Prostate gland (tissue), 2 donors: ENCODE results near the gene OR10C1. TPM values are rescaled to one million over a fixed set of nuclear protein-coding genes. Genes with fewer than 3 reads are reported as not detected.
"Not testable (repeated sequence)": the region's sequence is repeated elsewhere in the genome, so short reads cannot be mapped to it uniquely, and the experiment has no call there.

Experiments used
- DNase-seq: peaks from one replicate; pipeline ENCODE4 v3.0.0-alpha.2; 2019; ENCODE audit warnings: low spot score
- H3K27ac ChIP-seq, 2 donors: fragments of 200-600 bp; sonication (generic); 2 replicates each; pipeline ENCODE4 v1.5.1; 2017 to 2019
- H3K27me3 ChIP-seq: fragments of 200-600 bp; sonication (generic); replicated peaks from 2 replicates; pipeline ENCODE4 v1.5.1; 2019; ENCODE audit not compliant: insufficient read depth
- H3K36me3 ChIP-seq, 2 donors: fragments of 200-600 bp; sonication (generic); 1 replicate in 1 of 2; 2 replicates in 1 of 2; pipeline versions ENCODE4 v1.5.1 to v1.8.1; 2017 to 2019
- H3K4me1 ChIP-seq: fragments of 200-600 bp; sonication (generic); replicated peaks from 2 replicates; pipeline ENCODE4 v1.5.1; 2019
- H3K4me3 ChIP-seq, 2 donors: fragments of 200-600 bp; sonication (generic); 2 replicates each; pipeline ENCODE4 v1.5.1; 2017 to 2019
- H3K9me3 ChIP-seq: fragments of 200-600 bp; sonication (generic); 2 replicates; pipeline ENCODE4 v1.5.1; 2017
- CTCF ChIP-seq, 4 experiments: fragments of 200-600 bp in 2 of 4; fragments of 450-650 bp in 2 of 4; sonication (generic) in 2 of 4; IDR thresholded peaks; 1 replicate in 3 of 4; 2 replicates in 1 of 4; pipeline ENCODE4 v1.5.1; 2016 to 2019; ENCODE audit warnings: antibody characterized with exemption in 4 of 4, mild to moderate bottlenecking in 2 of 4, moderate library complexity in 2 of 4
- POLR2A ChIP-seq: fragments of 450-650 bp; IDR thresholded peaks from one replicate; pipeline ENCODE4 v1.6.1; 2016; ENCODE audit warnings: antibody characterized with exemption, mild to moderate bottlenecking
- POLR2AphosphoS5 ChIP-seq: sonication (generic); formaldehyde crosslinking; IDR thresholded peaks from one replicate; pipeline ENCODE4 v1.6.1; 2017; ENCODE audit warnings: antibody characterized with exemption
- WGBS: methylation state at CpG from one replicate; pipeline ENCODE4 v1.1.5; 2018; 5-methylcytosine and 5-hydroxymethylcytosine counted together
- intact Hi-C: fragments of 100-400 bp; cut with DNase I; formaldehyde crosslinking; loops from one replicate; pipeline ENCODE4 v1.14.2; 2022
- total RNA-seq, 2 donors: library from RNA; depleted of rRNA; stranded (reverse); fragments of >200 nt; gene quantifications; one replicate each; pipeline ENCODE4 v1.1.0, GENCODE V29; 2016

The OR10C1 gene
- total RNA-seq, 2 donors from 2014 or later: not detected

GRCh38 chr6:29442719-29443118 lies 3.6 kb downstream of the OR10C1 start:
- Histone ChIP-seq H3K4me1 (no peaks in the 10 kb centered on the region), H3K9me3 (no peaks in the 10 kb centered on the region), H3K27me3 (no peaks in the 10 kb centered on the region), H3K27ac (no peak overlapping the region), H3K4me3 (no peak overlapping the region), H3K36me3 (no peaks in the 10 kb centered on the region)
- DNase-seq: no peak
- TF ChIP-seq POLR2AphosphoS5: no peak
- no peak for TF ChIP-seq CTCF (IDR thresholded peaks at IDR 0.05)
- TF ChIP-seq POLR2A: no peak
- WGBS: 96% methylated on average over 1 of the region's 1 CpG
- intact Hi-C loops: no loop called here

- H3K27ac ChIP-seq, H3K27me3 ChIP-seq, intact Hi-C loops, H3K36me3 ChIP-seq, H3K9me3 ChIP-seq, H3K4me3 ChIP-seq, H3K4me1 ChIP-seq, DNase-seq: not testable (repeated sequence)
- WGBS: 88% methylated on average over 1 of the region's 1 CpG
Observed at GRCh38 chr6:29444031-29444430, 4.9 kb downstream of the OR10C1 start.

DNA sequence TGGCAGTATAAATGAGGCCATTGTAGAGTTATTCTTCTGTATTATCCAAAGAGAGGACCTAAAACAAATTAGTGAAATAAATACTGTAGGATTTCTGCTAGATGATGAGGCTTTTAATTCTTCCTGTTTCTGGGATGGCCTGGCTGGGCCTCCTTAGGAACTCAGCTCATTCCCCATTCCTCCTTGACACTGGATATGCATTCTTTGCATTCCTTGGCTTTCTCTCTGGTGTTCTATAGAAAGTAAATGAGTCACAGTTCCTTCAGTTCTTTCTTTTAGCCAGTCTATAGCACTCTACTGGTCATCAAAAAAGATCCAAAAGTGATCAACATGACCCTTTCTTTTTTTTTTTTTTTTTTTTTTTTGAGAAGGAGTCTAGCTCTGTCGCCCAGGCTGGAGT lies 8.6 kb downstream of the OR10C1 start:
- Histone ChIP-seq H3K9me3 (no peaks in the 10 kb centered on the region), H3K36me3 (no peaks in the 10 kb centered on the region), H3K4me3 (no peak overlapping the region), H3K4me1 (no peaks in the 10 kb centered on the region), H3K27ac (no peak overlapping the region), H3K27me3 (no peaks in the 10 kb centered on the region)
- intact Hi-C loops: no loop called here
- WGBS: 85% methylated on average over 1 of the region's 1 CpG
- TF ChIP-seq POLR2AphosphoS5 (no peak), CTCF (IDR thresholded peaks at IDR 0.05) (no peak), POLR2A (no peak)
- DNase-seq: no peak

- Histone ChIP-seq H3K4me1 (no peaks in the 10 kb centered on the region), H3K4me3 (no peak overlapping the region), H3K27ac (no peak overlapping the region), H3K27me3 (no peaks in the 10 kb centered on the region), H3K36me3 (no peaks in the 10 kb centered on the region), H3K9me3 (no peaks in the 10 kb centered on the region)
- intact Hi-C loops: no loop called here
- no peak for DNase-seq
- TF ChIP-seq CTCF (IDR thresholded peaks at IDR 0.05): no peak
- TF ChIP-seq POLR2AphosphoS5: no peak
- no peak for TF ChIP-seq POLR2A
- WGBS: 53% methylated on average over 3 of the region's 3 CpGs
Observed at GRCh38 chr6:29451471-29452193, 12.5 kb downstream of the OR10C1 start.

GRCh38 chr6:29456971-29457370 lies 17.9 kb downstream of the OR10C1 start, which contains the start of the genes OR11A1 and OR2H1:
Gene OR11A1 (minus strand): TSS chr6:29457071. CDS start chr6:29427641, 29,430 bp downstream.
Gene OR2H1 (plus strand): TSS chr6:29457155. CDS start chr6:29461770, 4,615 bp downstream.
- Histone ChIP-seq H3K4me1 (no peaks in the 10 kb centered on the region), H3K36me3 (no peaks in the 10 kb centered on the region), H3K27me3 (no peaks in the 10 kb centered on the region), H3K27ac (no peak within 1 kb of the TSS), H3K9me3 (no peaks in the 10 kb centered on the region), H3K4me3 (no peak within 1 kb of the TSS)
- DNase-seq: no peak
- intact Hi-C loops: no loop called here
- TF ChIP-seq CTCF (IDR thresholded peaks at IDR 0.05) (no peak), POLR2A (no peak), POLR2AphosphoS5 (no peak)
- WGBS: 45% methylated on average over 2 of the region's 2 CpGs
